ENCODE results near the gene FH. TPM values are rescaled to one million over a fixed set of nuclear protein-coding genes. Genes with fewer than 3 reads are reported as not detected.

The FH gene
- total RNA-seq, 1 experiment from 2014 or later: 215 TPM

DNA sequence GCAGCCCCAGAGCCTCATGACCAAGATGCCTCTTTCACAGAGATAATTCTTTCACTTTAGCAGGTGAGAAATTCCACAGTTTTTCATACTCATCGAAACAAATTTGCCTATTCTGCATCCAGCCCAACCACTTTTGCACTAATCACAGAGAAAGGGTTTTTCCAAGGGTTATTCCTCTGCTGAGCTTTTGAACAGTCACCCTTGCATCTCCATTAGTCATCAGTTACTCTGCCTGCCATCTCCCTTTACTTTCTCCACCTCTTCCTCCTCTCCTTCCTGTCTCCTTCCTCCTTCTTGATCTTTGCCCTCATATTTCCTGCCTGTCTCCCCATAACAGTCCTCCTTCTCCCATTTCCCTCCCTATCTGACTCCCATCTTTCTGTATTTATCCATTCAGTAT is 43.9 kb downstream of the FH start:
- no peak overlapping the region for H3K4me3 Mint-ChIP-seq (ENCODE audit: unreplicated experiment)
- H3K4me1 Mint-ChIP-seq (ENCODE audit: insufficient read depth, unreplicated experiment): no peaks in the 10 kb centered on the region
- TF ChIP-seq, protein P1, sequence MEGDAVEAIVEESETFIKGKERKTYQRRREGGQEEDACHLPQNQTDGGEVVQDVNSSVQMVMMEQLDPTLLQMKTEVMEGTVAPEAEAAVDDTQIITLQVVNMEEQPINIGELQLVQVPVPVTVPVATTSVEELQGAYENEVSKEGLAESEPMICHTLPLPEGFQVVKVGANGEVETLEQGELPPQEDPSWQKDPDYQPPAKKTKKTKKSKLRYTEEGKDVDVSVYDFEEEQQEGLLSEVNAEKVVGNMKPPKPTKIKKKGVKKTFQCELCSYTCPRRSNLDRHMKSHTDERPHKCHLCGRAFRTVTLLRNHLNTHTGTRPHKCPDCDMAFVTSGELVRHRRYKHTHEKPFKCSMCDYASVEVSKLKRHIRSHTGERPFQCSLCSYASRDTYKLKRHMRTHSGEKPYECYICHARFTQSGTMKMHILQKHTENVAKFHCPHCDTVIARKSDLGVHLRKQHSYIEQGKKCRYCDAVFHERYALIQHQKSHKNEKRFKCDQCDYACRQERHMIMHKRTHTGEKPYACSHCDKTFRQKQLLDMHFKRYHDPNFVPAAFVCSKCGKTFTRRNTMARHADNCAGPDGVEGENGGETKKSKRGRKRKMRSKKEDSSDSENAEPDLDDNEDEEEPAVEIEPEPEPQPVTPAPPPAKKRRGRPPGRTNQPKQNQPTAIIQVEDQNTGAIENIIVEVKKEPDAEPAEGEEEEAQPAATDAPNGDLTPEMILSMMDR (IDR thresholded peaks at IDR 0.05; ENCODE audit: unreplicated experiment): no peak
- H3K9me3 Mint-ChIP-seq (ENCODE audit: unreplicated experiment): no peaks in the 10 kb centered on the region
- H3K27me3 Mint-ChIP-seq (ENCODE audit: insufficient read depth, unreplicated experiment): no peaks in the 10 kb centered on the region
- DNase-seq (ENCODE audit: unreplicated experiment): no peak
- no peak overlapping the region for H3K27ac Mint-ChIP-seq (ENCODE audit: low read depth, unreplicated experiment)
- POLR2A ChIA-PET: interaction anchor here (1.4 kb wide), 1 partner anchor 13 kb away, joined by 3 read pairs; no protein-coding TSS in a partner anchor
- intact Hi-C loops (cut with micrococcal nuclease): no loop called here
- no TSS peak for BruUV-seq (replicated peaks)
- H3K36me3 Mint-ChIP-seq (ENCODE audit: insufficient read depth, unreplicated experiment): no peaks in the 10 kb centered on the region
- CTCF ChIA-PET: interaction anchor here (0.7 to 2.4 kb wide), 2 partner anchors 10 to 613 kb away, joined by 5 to 15 read pairs; no protein-coding TSS in a partner anchor

DNA sequence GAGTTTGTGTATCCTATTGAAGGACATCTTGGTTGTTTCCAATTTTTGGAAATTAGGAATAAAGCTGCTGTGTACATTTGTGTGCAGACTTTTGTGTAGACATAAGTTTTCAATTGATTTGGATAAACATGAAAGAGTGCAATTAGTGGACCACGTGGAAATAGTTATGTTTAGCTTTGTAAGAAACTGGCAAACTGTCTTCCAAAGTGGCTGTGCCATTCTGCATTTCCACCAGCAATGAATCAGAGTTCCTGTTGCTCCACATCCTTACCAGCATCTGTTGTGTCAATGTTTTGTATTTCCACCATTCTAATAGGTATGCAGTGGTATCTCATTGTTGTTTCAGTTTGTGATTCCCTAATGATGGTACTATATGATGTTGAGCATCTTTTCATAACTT is 46.5 kb downstream of the FH start:
- TF ChIP-seq, protein P1 (IDR thresholded peaks at IDR 0.05; ENCODE audit: unreplicated experiment): no peak
- BruUV-seq (replicated peaks): no TSS peak
- ChIA-PET POLR2A (interaction anchor here (0.6 to 1.0 kb wide), 2 partner anchors 9 to 287 kb away, joined by 3 read pairs; no protein-coding TSS in a partner anchor), CTCF (interaction anchor here (0.7 to 5.7 kb wide), 5 partner anchors 9 to 741 kb away, joined by 3 to 34 read pairs (median 5); no protein-coding TSS in a partner anchor)
- no peak for DNase-seq (ENCODE audit: unreplicated experiment)
- Mint-ChIP-seq H3K4me3 (ENCODE audit: unreplicated experiment) (no peak overlapping the region), H3K36me3 (ENCODE audit: insufficient read depth, unreplicated experiment) (no peaks in the 10 kb centered on the region), H3K27me3 (ENCODE audit: insufficient read depth, unreplicated experiment) (no peaks in the 10 kb centered on the region), H3K9me3 (ENCODE audit: unreplicated experiment) (no peaks in the 10 kb centered on the region), H3K27ac (ENCODE audit: low read depth, unreplicated experiment) (no peak overlapping the region), H3K4me1 (ENCODE audit: insufficient read depth, unreplicated experiment) (no peaks in the 10 kb centered on the region)
- intact Hi-C loops (cut with micrococcal nuclease): no loop called here

DNA sequence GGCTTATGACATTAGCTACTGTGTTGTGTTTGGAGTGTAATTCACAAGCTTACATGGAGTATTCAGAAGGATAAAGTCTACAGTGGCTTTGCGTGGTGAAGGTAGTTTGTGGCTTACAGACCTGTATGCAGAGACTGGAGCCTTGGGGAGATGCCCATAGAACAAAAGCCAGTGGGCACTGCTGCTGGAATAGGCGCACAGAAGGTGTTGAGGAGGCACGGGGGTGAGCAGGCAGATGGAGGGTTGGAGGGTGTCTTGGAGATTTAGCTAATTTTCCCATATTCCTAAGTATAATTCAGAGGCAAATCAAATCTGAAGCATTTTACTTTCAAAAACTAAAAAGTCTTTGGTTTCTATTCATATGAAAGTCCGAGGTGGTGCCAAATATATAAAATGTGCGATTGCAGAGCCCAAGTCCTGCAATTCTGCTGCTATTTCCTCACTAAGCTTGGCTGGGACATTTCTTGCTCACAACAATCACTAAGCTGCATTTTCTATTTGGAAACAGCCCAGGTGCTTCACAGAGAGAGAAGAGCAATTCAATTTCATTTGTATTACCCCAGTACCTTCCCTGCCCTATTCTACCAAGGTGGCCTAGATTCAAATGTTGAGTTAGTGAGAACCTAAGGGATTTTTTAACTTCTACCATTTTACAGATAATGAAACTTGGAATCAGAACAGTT is 48.5 kb downstream of the FH start:
- ChIA-PET CTCF (interaction anchor here (0.6 to 5.7 kb wide), 8 partner anchors 14 to 997 kb away, joined by 3 to 34 read pairs (median 4); no protein-coding TSS in a partner anchor), POLR2A (interaction anchor here (0.5 kb wide), 1 partner anchor 1954 kb away, joined by 3 read pairs; no protein-coding TSS in a partner anchor)
- Mint-ChIP-seq H3K4me3 (ENCODE audit: unreplicated experiment) (no peak overlapping the region), H3K27ac (ENCODE audit: low read depth, unreplicated experiment) (no peak overlapping the region), H3K36me3 (ENCODE audit: insufficient read depth, unreplicated experiment) (no peaks in the 10 kb centered on the region), H3K9me3 (ENCODE audit: unreplicated experiment) (no peaks in the 10 kb centered on the region), H3K27me3 (ENCODE audit: insufficient read depth, unreplicated experiment) (no peaks in the 10 kb centered on the region), H3K4me1 (ENCODE audit: insufficient read depth, unreplicated experiment) (no peaks in the 10 kb centered on the region)
- intact Hi-C loops (cut with micrococcal nuclease): no loop called here
- BruUV-seq (replicated peaks): no TSS peak
- TF ChIP-seq, protein P1 (IDR thresholded peaks at IDR 0.05; ENCODE audit: unreplicated experiment): no peak
- no peak for DNase-seq (ENCODE audit: unreplicated experiment)

DNA sequence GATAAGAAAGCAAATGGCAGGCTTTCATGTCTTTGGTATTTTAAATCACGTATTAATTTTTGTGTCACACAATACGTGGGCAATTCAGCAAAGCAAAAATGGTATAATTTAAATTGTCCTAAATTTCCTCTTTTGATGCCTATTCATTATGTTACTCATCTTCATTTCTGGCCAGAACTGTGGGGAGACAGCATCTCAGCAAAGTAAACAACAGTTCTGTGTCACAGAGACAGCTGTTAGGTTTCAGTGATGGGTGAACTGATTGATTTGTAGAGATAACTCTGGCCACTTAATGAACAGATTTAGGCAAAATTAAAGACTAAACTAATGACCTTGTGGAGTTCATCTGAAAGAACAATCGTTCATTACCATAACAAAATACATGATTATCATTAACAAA is 49.2 kb downstream of the FH start:
- no peak for DNase-seq (ENCODE audit: unreplicated experiment)
- TF ChIP-seq, protein P1 (IDR thresholded peaks at IDR 0.05; ENCODE audit: unreplicated experiment): no peak
- ChIA-PET CTCF (interaction anchor here (0.6 to 5.7 kb wide), 4 partner anchors 15 to 738 kb away, joined by 3 to 34 read pairs (median 3); no protein-coding TSS in a partner anchor), POLR2A (no interaction called here)
- H3K4me3 Mint-ChIP-seq (ENCODE audit: unreplicated experiment): no peak overlapping the region
- no peak overlapping the region for H3K27ac Mint-ChIP-seq (ENCODE audit: low read depth, unreplicated experiment)
- intact Hi-C loops (cut with micrococcal nuclease): no loop called here
- no peaks in the 10 kb centered on the region for H3K9me3 Mint-ChIP-seq (ENCODE audit: unreplicated experiment)
- no peaks in the 10 kb centered on the region for H3K36me3 Mint-ChIP-seq (ENCODE audit: insufficient read depth, unreplicated experiment)
- BruUV-seq (replicated peaks): no TSS peak
- H3K27me3 Mint-ChIP-seq (ENCODE audit: insufficient read depth, unreplicated experiment): no peaks in the 10 kb centered on the region
- no peaks in the 10 kb centered on the region for H3K4me1 Mint-ChIP-seq (ENCODE audit: insufficient read depth, unreplicated experiment)
